ENCODE results near the gene USP17L21.
"Not testable (repeated sequence)": the region's sequence is repeated elsewhere in the genome, so short reads cannot be mapped to it uniquely, and the experiment has no call there.

Gene USP17L21

GRCh38 chr4:9262572-9262971, at the start of gene USP17L21:
Gene USP17L21, plus strand, starts transcription at chr4:9262872. Its CDS starts 0 bp downstream, at chr4:9262872.
- not testable (repeated sequence) for DNase-seq

GRCh38 chr4:9214701-9215100, 48.0 kb upstream of the USP17L21 start:
- not testable (repeated sequence) for DNase-seq

GRCh38 chr4:9215105-9215504, 47.6 kb upstream of the USP17L21 start, which contains the start of gene USP17L11:
Gene USP17L11, plus strand, starts transcription at chr4:9215405. Its CDS starts 0 bp downstream, at chr4:9215405.
- not testable (repeated sequence) for DNase-seq

GRCh38 chr4:9219852-9220251, 42.8 kb upstream of the USP17L21 start, which contains the start of gene USP17L12:
Gene USP17L12, plus strand, starts transcription at chr4:9220152. Its CDS starts 0 bp downstream, at chr4:9220152.
- DNase-seq: not testable (repeated sequence)

GRCh38 chr4:9224596-9224995, 38.1 kb upstream of the USP17L21 start, which contains the start of gene USP17L13:
Gene USP17L13, plus strand, starts transcription at chr4:9224896. Its CDS starts 0 bp downstream, at chr4:9224896.
- not testable (repeated sequence) for DNase-seq

GRCh38 chr4:9230249-9230648, 32.4 kb upstream of the USP17L21 start:
- DNase-seq: not testable (repeated sequence)

GRCh38 chr4:9234085-9234484, 28.6 kb upstream of the USP17L21 start, which contains the start of gene USP17L15:
Gene USP17L15, plus strand, starts transcription at chr4:9234385. Its CDS starts 0 bp downstream, at chr4:9234385.
- DNase-seq: not testable (repeated sequence)

GRCh38 chr4:9238461-9238860, 24.2 kb upstream of the USP17L21 start:
- not testable (repeated sequence) for DNase-seq

- not testable (repeated sequence) for DNase-seq
Observed at GRCh38 chr4:9243579-9243978, 19.1 kb upstream of the USP17L21 start, which contains the start of gene USP17L17. Gene USP17L17, plus strand, starts transcription at chr4:9243879. Its CDS starts 0 bp downstream, at chr4:9243879.

GRCh38 chr4:9247953-9248680, 14.6 kb upstream of the USP17L21 start, which contains the start of gene USP17L18:
Gene USP17L18, plus strand, starts transcription at chr4:9248630. Its CDS starts 0 bp downstream, at chr4:9248630.
- not testable (repeated sequence) for DNase-seq

- not testable (repeated sequence) for DNase-seq
Observed at GRCh38 chr4:9253078-9253477, 9.6 kb upstream of the USP17L21 start, which contains the start of gene USP17L19. Gene USP17L19, plus strand, starts transcription at chr4:9253378. Its CDS starts 0 bp downstream, at chr4:9253378.

- DNase-seq: not testable (repeated sequence)
Observed at GRCh38 chr4:9257824-9258223, 4.8 kb upstream of the USP17L21 start, which contains the start of gene USP17L20. Gene USP17L20, plus strand, starts transcription at chr4:9258124. Its CDS starts 0 bp downstream, at chr4:9258124.

GRCh38 chr4:9267319-9267718, 4.6 kb downstream of the USP17L21 start, which contains the start of gene USP17L22:
Gene USP17L22, plus strand, starts transcription at chr4:9267619. Its CDS starts 0 bp downstream, at chr4:9267619.
- DNase-seq: not testable (repeated sequence)

- not testable (repeated sequence) for DNase-seq
Observed at GRCh38 chr4:9271719-9272118, 9.0 kb downstream of the USP17L21 start.
